Pancreas (tissue), 10 donors: Measurements from ENCODE around the gene PSMD2. TPM values are rescaled to one million over a fixed set of nuclear protein-coding genes. Genes with fewer than 3 reads are reported as not detected.
A peak's percentile ranks its signal among the peaks of the same experiment; 100 is the strongest.

Experiments used
- ATAC-seq, 4 donors: fragments of 200-7000 bp; cut with Tn5 transposase; one replicate each; pipeline versions ENCODE4 v1.8.0 to v1.9.1; 2020; ENCODE audit warnings: mild to moderate bottlenecking in 4 of 4, moderate library complexity in 4 of 4
- DNase-seq, 6 donors: peaks; one replicate each; pipeline ENCODE4 v3.0.0-alpha.2; 2020
- FAIRE-seq: peaks from 2 replicates; lab custom pipeline; 2012; peaks lifted over from hg19 to GRCh38; lab: Jason Lieb, UNC
- H3K27ac ChIP-seq, 4 donors: fragments of 200-600 bp; sonication (generic); 1 replicate in 3 of 4; 2 replicates in 1 of 4; pipeline versions ENCODE4 v1.5.0 to v1.8.0; 2020
- H3K27me3 ChIP-seq, 4 donors: fragments of 200-600 bp; one replicate each; pipeline ENCODE4 v1.8.0; 2021
- H3K36me3 ChIP-seq, 3 donors: fragments of 200-600 bp; sonication (generic) in 1 of 3; one replicate each; pipeline versions ENCODE4 v1.5.0 to v1.8.0; 2020 to 2021
- H3K4me1 ChIP-seq, 3 donors: fragments of 200-600 bp; one replicate each; pipeline ENCODE4 v1.8.0; 2021
- H3K4me3 ChIP-seq, 4 donors: fragments of 200-600 bp; sonication (generic) in 2 of 4; one replicate each; pipeline versions ENCODE4 v1.5.0 to v1.8.0; 2020 to 2021
- H3K9me3 ChIP-seq, 4 donors: fragments of 200-600 bp; one replicate each; pipeline ENCODE4 v1.8.0; 2021
- CTCF ChIP-seq, 4 donors: fragments of 200-600 bp; sonication (generic) in 3 of 4; IDR thresholded peaks; one replicate each; pipeline versions ENCODE4 v1.5.0 to v1.8.0; 2021; ENCODE audit warnings: antibody characterized with exemption in 4 of 4
- WGBS, 2 donors: extraction: QIAGEN DNeasy Blood & Tissue Kit; methylation state at CpG; one replicate each; pipeline ENCODE4 v1.1.7; 2013; 5-methylcytosine and 5-hydroxymethylcytosine counted together
- intact Hi-C, 3 donors: fragments of 100-400 bp; cut with DNase I; formaldehyde crosslinking; loops; one replicate each; pipeline versions ENCODE4 v1.11.1 to v1.14.2; 2022
- polyA plus RNA-seq, 2 donors: library from polyadenylated mRNA; stranded (reverse); fragments of 200-250 nt; gene quantifications; one replicate each; pipeline ENCODE4 v1.2.3, GENCODE V29; 2013
- total RNA-seq, 6 donors: library from RNA; stranded (reverse); fragmentation: NEBNext Ultra II Directional in 4 of 6; extraction: Animal tissue kit (Norgen Biotek cat#: 25700) in 4 of 6; gene quantifications; one replicate each; pipeline versions ENCODE4 v1.2.1 to v1.2.4, GENCODE V29; 2021 to 2023
- donor health status: healthy with polysubstance abuse.
- donor health status: DM: no; HTN: no; CAD: no; lungs with moderate emphysema.
- donor health status: DM: no; HTN: no; CAD: no.
- donor health status: control.
- donor health status: control.
- donor health status: Bipolar disorder and iron deficiency.
- donor health status: DM: yes; HTN: yes; CAD: no.
- donor health status: DM: no; HTN: no; CAD: no.
- donor health status: DM: no; HTN: no; CAD: no.
- donor health status: DM: yes; HTN: yes; CAD: no.

Gene PSMD2
- total and polyA plus RNA-seq, 8 donors: 38.4 to 89.6 (median 54.1) TPM

- WGBS, 2 donors: 82 to 92% methylated on average over 4 of the region's 4 CpGs
- no peak overlapping the region for H3K27ac ChIP-seq
- DNase-seq: no peak
Measured at GRCh38 chr3:184348057-184348382, 49.0 kb downstream of the PSMD2 start.

GRCh38 chr3:184349563-184350470 lies 50.8 kb downstream of the PSMD2 start:
- DNase-seq (peak in 1 of 6 donors; percentile 22), FAIRE-seq (no peak), ATAC-seq (peak in 1 of 4 donors; percentile 12)
- intact Hi-C loops: no loop called here
- no peaks in the 10 kb centered on the region for H3K27me3 ChIP-seq
- H3K9me3 ChIP-seq: no peaks in the 10 kb centered on the region
- no peaks in the 10 kb centered on the region for H3K36me3 ChIP-seq
- peaks cover 0 to 16% (median 5%) of the 10 kb centered on the region in 3 donors for H3K4me1 ChIP-seq
- no peak overlapping the region for H3K4me3 ChIP-seq
- peak overlapping the region; percentile 10 to 33 (median 25) for H3K27ac ChIP-seq
- 60 to 66% methylated on average over 10 of the region's 10 CpGs for WGBS, 2 donors
- no peak for TF ChIP-seq CTCF (IDR thresholded peaks at IDR 0.05)

More at GRCh38 chr3:184348057-184348382, 49.0 kb downstream of the PSMD2 start:
- Histone ChIP-seq H3K27me3 (no peaks in the 10 kb centered on the region), H3K4me3 (no peak overlapping the region), H3K4me1 (peaks cover 0 to 16% (median 5%) of the 10 kb centered on the region in 3 donors), H3K9me3 (no peaks in the 10 kb centered on the region), H3K36me3 (no peaks in the 10 kb centered on the region)
- no peak for TF ChIP-seq CTCF (IDR thresholded peaks at IDR 0.05)
- FAIRE-seq: no peak
- intact Hi-C loops: no loop called here
- ATAC-seq: no peak

GRCh38 chr3:184350618-184351017 lies 51.6 kb downstream of the PSMD2 start:
- Histone ChIP-seq H3K4me3 (no peak overlapping the region), H3K27me3 (no peaks in the 10 kb centered on the region), H3K27ac (no peak overlapping the region), H3K4me1 (peaks cover 0 to 16% (median 5%) of the 10 kb centered on the region in 3 donors), H3K36me3 (no peaks in the 10 kb centered on the region), H3K9me3 (no peaks in the 10 kb centered on the region)
- no peak for DNase-seq
- ATAC-seq: no peak
- 91 to 92% methylated on average over 6 of the region's 6 CpGs for WGBS, 2 donors
- intact Hi-C loops: no loop called here
- no peak for FAIRE-seq
- no peak for TF ChIP-seq CTCF (IDR thresholded peaks at IDR 0.05)

GRCh38 chr3:184351511-184352148 lies 52.6 kb downstream of the PSMD2 start:
- peak in 1 of 6 donors; percentile 50 for DNase-seq
- intact Hi-C loops: no loop called here
- 40 to 41% methylated on average over 9 of the region's 9 CpGs for WGBS, 2 donors
- no peak for TF ChIP-seq CTCF (IDR thresholded peaks at IDR 0.05)
- ATAC-seq: peak in 1 of 4 donors; percentile 2
- Histone ChIP-seq H3K27me3 (no peaks in the 10 kb centered on the region), H3K9me3 (no peaks in the 10 kb centered on the region), H3K36me3 (no peaks in the 10 kb centered on the region), H3K27ac (peak overlapping the region in 3 of 4 donors; percentile 28 to 72 (median 62)), H3K4me1 (peaks cover 0 to 16% (median 5%) of the 10 kb centered on the region in 3 donors), H3K4me3 (no peak overlapping the region)
- FAIRE-seq: no peak
